Activated CD4-positive, CD25-positive, alpha-beta regulatory T cell treated with anti-CD3 and anti-CD28 coated beads, Interleukin-2, amount 50 U/mL, for 24 hours (primary cell): Measurements from ENCODE around the gene COL18A1.

Experiments
- ATAC-seq, 2 donors: fragments of 150-1000 bp; cut with Tn5 transposase; one replicate each; pipeline ENCODE4 v1.10.0; 2021; ENCODE audit warnings: mild to moderate bottlenecking in 1 of 2, moderate library complexity in 1 of 2

The COL18A1 gene

GRCh38 chr21:45457161-45457831 lies 52.3 kb downstream of the COL18A1 start:
- ATAC-seq = no peak

GRCh38 chr21:45457832-45458172 lies 52.8 kb downstream of the COL18A1 start:
- no peak for ATAC-seq

- ATAC-seq = no peak
Observed at GRCh38 chr21:45458281-45459170, 53.6 kb downstream of the COL18A1 start.

GRCh38 chr21:45459171-45460010 lies 54.4 kb downstream of the COL18A1 start:
- ATAC-seq = no peak

GRCh38 chr21:45460011-45460565 lies 55.1 kb downstream of the COL18A1 start:
- ATAC-seq = no peak

- no peak for ATAC-seq
Observed at GRCh38 chr21:45460611-45461368, 55.8 kb downstream of the COL18A1 start.

GRCh38 chr21:45461369-45461750 lies 56.4 kb downstream of the COL18A1 start:
- ATAC-seq = no peak

GRCh38 chr21:45461806-45462341 lies 56.9 kb downstream of the COL18A1 start:
- ATAC-seq = no peak

- no peak for ATAC-seq
Observed at GRCh38 chr21:45463871-45464270, 58.9 kb downstream of the COL18A1 start.

- ATAC-seq = no peak
Observed at GRCh38 chr21:45464309-45464708, 59.3 kb downstream of the COL18A1 start.

GRCh38 chr21:45465105-45465504 lies 60.1 kb downstream of the COL18A1 start:
- no peak for ATAC-seq

- no peak for ATAC-seq
Observed at GRCh38 chr21:45465611-45466329, 60.8 kb downstream of the COL18A1 start.

- ATAC-seq = no peak
Observed at GRCh38 chr21:45466330-45467220, 61.6 kb downstream of the COL18A1 start.

- ATAC-seq = no peak
Observed at GRCh38 chr21:45467221-45467779, 62.3 kb downstream of the COL18A1 start.

- no peak for ATAC-seq
Observed at GRCh38 chr21:45468051-45468970, 63.3 kb downstream of the COL18A1 start.

- no peak for ATAC-seq
Observed at GRCh38 chr21:45468971-45469272, 64.0 kb downstream of the COL18A1 start.

GRCh38 chr21:45469273-45470086 lies 64.5 kb downstream of the COL18A1 start:
- ATAC-seq = no peak

GRCh38 chr21:45470087-45470515 lies 65.1 kb downstream of the COL18A1 start:
- ATAC-seq = no peak
